ENCODE results near the gene TMEM18.

GRCh38 chr2:639703-640102 lies 37.5 kb downstream of the TMEM18 start:
- TF ChIP-seq TAF15 (IDR thresholded peaks at IDR 0.05; ENCODE audit: low read depth, low read length, poor library complexity, severe bottlenecking) = no peak
- TF ChIP-seq ZBTB25 (CRISPR knock-in tag; IDR thresholded peaks at IDR 0.05) = no peak
- no peak for TF ChIP-seq BCL3 (CRISPR knock-in tag; IDR thresholded peaks at IDR 0.05)
- no peak for TF ChIP-seq HNRNPH1 (optimal IDR thresholded peaks at IDR 0.05; ENCODE audit: low read depth, low read length)

All from HepG2 (cell line).